ENCODE results near the gene TPSAB1.

TPSAB1 gene

DNA sequence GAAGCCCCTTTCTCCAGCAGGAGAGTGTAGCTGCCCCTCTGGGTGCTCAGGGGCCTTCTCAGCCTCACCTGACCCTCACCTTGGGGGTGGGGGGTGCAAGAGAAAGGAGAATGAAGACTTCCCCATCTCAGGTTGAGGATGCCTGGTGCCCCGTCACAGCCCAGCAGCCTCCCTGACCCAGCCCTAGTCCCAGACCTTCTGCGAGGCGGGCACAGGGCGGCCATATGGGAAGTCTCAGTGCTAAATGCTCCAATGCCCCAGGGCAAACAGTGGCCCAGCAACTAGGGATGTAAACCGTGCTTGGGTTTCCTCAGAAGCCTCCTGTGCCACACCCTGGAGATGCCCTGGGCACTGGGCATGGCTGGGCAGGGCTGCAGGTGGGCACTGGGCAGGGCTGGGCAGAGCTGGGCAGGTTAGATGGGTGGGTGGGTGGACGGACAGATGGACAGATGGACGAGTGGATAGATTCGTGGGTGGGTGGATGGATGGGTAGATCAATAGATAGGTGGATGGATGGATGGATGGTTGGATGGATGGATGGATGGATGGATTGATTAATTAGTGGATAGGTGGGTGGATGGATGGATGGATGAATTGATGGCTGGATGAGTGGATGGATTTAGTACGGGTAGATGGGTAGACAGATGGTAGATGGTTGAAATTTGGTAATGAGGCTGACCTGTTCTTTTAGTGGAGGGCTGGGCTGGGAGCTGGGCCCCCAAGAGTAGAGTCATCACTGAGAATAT lies 32.1 kb downstream of the TPSAB1 start:
- Histone ChIP-seq H3K27ac (ENCODE audit: low read depth, low read length) (peak overlapping the region; percentile 77), H3F3A (ENCODE audit: insufficient read depth) (peaks cover 5% of the 10 kb centered on the region; the same call in 1 of the 2 replicates), H3K9me3 (ENCODE audit: insufficient read depth, low read length) (no peaks in the 10 kb centered on the region), H2AFZ (ENCODE audit: low read depth, low read length, severe bottlenecking) (peak overlapping the region; percentile 37), H3K36me3 (ENCODE audit: low read length) (no peaks in the 10 kb centered on the region), H3K9ac (ENCODE audit: low read length) (peak overlapping the region; percentile 37; the same call in 1 of the 2 replicates), H3K27me3 (ENCODE audit: low read length) (no peaks in the 10 kb centered on the region), H3K9me2 (replicated peaks; ENCODE audit: insufficient read depth, low read length) (no peaks in the 10 kb centered on the region), H3K79me2 (ENCODE audit: insufficient read depth, low read length) (no peaks in the 10 kb centered on the region), H3K4me2 (ENCODE audit: low read depth, low read length, poor library complexity, severe bottlenecking) (peak overlapping the region; percentile 61), H4K20me1 (ENCODE audit: low read depth, low read length) (no peaks in the 10 kb centered on the region), H3K4me3 (ENCODE audit: insufficient read depth, low read length, poor library complexity, severe bottlenecking) (no peak overlapping the region)
- no peak for TF ChIP-seq EZH2phosphoT487 (conservative IDR thresholded peaks at IDR 0.05; ENCODE audit: low read length)
- TF ChIP-seq, protein P1, sequence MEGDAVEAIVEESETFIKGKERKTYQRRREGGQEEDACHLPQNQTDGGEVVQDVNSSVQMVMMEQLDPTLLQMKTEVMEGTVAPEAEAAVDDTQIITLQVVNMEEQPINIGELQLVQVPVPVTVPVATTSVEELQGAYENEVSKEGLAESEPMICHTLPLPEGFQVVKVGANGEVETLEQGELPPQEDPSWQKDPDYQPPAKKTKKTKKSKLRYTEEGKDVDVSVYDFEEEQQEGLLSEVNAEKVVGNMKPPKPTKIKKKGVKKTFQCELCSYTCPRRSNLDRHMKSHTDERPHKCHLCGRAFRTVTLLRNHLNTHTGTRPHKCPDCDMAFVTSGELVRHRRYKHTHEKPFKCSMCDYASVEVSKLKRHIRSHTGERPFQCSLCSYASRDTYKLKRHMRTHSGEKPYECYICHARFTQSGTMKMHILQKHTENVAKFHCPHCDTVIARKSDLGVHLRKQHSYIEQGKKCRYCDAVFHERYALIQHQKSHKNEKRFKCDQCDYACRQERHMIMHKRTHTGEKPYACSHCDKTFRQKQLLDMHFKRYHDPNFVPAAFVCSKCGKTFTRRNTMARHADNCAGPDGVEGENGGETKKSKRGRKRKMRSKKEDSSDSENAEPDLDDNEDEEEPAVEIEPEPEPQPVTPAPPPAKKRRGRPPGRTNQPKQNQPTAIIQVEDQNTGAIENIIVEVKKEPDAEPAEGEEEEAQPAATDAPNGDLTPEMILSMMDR (IDR thresholded peaks at IDR 0.05; ENCODE audit: insufficient read depth, low read length, poor library complexity, severe bottlenecking) = no peak

DNA sequence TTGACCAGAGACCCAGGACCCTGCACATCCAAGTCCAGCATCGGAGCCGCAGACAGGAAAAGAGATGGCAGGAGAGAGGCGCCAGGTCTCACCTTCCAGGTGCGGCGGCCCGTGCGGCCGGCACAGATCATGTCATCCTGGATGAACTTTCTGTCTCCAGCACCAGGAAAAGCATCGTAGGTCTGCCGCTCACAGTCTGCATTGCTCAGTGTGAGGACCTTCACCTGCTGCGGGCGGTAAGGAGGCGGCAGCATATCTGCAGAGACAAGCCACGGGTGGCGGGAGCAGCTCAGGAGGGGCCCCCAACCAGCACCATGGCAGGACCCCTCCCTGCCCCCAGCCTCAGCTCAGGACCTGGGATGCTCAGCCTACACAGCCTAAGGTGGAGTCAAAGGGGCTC lies 33.3 kb downstream of the TPSAB1 start:
- Histone ChIP-seq H3K9me3 (ENCODE audit: insufficient read depth, low read length) (no peaks in the 10 kb centered on the region), H3K4me3 (ENCODE audit: insufficient read depth, low read length, poor library complexity, severe bottlenecking) (no peak overlapping the region), H2AFZ (ENCODE audit: low read depth, low read length, severe bottlenecking) (no peak overlapping the region), H3K9me2 (replicated peaks; ENCODE audit: insufficient read depth, low read length) (no peaks in the 10 kb centered on the region), H3F3A (ENCODE audit: insufficient read depth) (peaks cover 5% of the 10 kb centered on the region; the same call in 1 of the 2 replicates), H3K36me3 (ENCODE audit: low read length) (no peaks in the 10 kb centered on the region), H3K4me2 (ENCODE audit: low read depth, low read length, poor library complexity, severe bottlenecking) (no peak overlapping the region), H3K27me3 (ENCODE audit: low read length) (no peaks in the 10 kb centered on the region), H3K9ac (ENCODE audit: low read length) (no peak overlapping the region), H3K27ac (ENCODE audit: low read depth, low read length) (no peak overlapping the region), H3K79me2 (ENCODE audit: insufficient read depth, low read length) (no peaks in the 10 kb centered on the region), H4K20me1 (ENCODE audit: low read depth, low read length) (no peaks in the 10 kb centered on the region)
- TF ChIP-seq EZH2phosphoT487 (conservative IDR thresholded peaks at IDR 0.05; ENCODE audit: low read length) = no peak
- TF ChIP-seq, protein P1 (IDR thresholded peaks at IDR 0.05; ENCODE audit: insufficient read depth, low read length, poor library complexity, severe bottlenecking) = no peak

DNA sequence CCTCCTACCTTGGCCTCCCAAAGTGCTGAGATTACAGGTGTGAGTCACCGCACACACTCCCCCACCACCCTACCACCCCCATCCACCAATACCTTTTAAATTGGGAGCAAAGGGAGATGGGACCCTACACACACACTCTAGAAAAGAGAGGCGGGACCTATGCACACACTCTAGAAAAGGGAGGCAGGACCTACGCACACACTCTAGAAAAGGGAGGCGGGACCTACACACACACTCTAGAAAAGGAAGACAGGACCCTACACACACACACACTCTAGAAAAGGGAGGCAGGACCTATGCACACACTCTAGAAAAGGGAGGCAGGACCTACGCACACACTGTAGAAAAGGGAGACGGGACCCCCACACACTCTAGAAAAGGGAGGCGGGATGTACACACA lies 34.3 kb downstream of the TPSAB1 start:
- H2AFZ ChIP-seq (ENCODE audit: low read depth, low read length, severe bottlenecking) = no peak overlapping the region
- no peak overlapping the region for H3K27ac ChIP-seq (ENCODE audit: low read depth, low read length)
- no peaks in the 10 kb centered on the region for H3K9me3 ChIP-seq (ENCODE audit: insufficient read depth, low read length)
- no peaks in the 10 kb centered on the region for H4K20me1 ChIP-seq (ENCODE audit: low read depth, low read length)
- no peaks in the 10 kb centered on the region for H3K36me3 ChIP-seq (ENCODE audit: low read length)
- no peak overlapping the region for H3K4me2 ChIP-seq (ENCODE audit: low read depth, low read length, poor library complexity, severe bottlenecking)
- peaks cover 5% of the 10 kb centered on the region; the same call in 1 of the 2 replicates for H3F3A ChIP-seq (ENCODE audit: insufficient read depth)
- H3K9ac ChIP-seq (ENCODE audit: low read length) = no peak overlapping the region
- TF ChIP-seq, protein P1 (IDR thresholded peaks at IDR 0.05; ENCODE audit: insufficient read depth, low read length, poor library complexity, severe bottlenecking) = no peak
- no peak for TF ChIP-seq EZH2phosphoT487 (conservative IDR thresholded peaks at IDR 0.05; ENCODE audit: low read length)
- H3K79me2 ChIP-seq (ENCODE audit: insufficient read depth, low read length) = no peaks in the 10 kb centered on the region
- no peaks in the 10 kb centered on the region for H3K27me3 ChIP-seq (ENCODE audit: low read length)
- no peak overlapping the region for H3K4me3 ChIP-seq (ENCODE audit: insufficient read depth, low read length, poor library complexity, severe bottlenecking)
- H3K9me2 ChIP-seq (replicated peaks; ENCODE audit: insufficient read depth, low read length) = no peaks in the 10 kb centered on the region

Measured in SU-DHL-6 (cell line).